Sigmoid colon (tissue), 4 donors: ENCODE measurements around the gene OR11L1.

Experiments
- CTCF ChIP-seq, 4 experiments: fragments of 450-650 bp in 3 of 4; fragments of 200-600 bp in 1 of 4; IDR thresholded peaks; one replicate each; pipeline ENCODE4 v1.5.1; 2016 to 2019; ENCODE audit warnings: antibody characterized with exemption in 4 of 4, mild to moderate bottlenecking in 3 of 4, moderate library complexity in 2 of 4
- POLR2AphosphoS5 ChIP-seq, 4 donors: sonication (generic); formaldehyde crosslinking; IDR thresholded peaks; one replicate each; pipeline ENCODE4 v1.6.1; 2017; ENCODE audit warnings: antibody characterized with exemption in 4 of 4

DNA sequence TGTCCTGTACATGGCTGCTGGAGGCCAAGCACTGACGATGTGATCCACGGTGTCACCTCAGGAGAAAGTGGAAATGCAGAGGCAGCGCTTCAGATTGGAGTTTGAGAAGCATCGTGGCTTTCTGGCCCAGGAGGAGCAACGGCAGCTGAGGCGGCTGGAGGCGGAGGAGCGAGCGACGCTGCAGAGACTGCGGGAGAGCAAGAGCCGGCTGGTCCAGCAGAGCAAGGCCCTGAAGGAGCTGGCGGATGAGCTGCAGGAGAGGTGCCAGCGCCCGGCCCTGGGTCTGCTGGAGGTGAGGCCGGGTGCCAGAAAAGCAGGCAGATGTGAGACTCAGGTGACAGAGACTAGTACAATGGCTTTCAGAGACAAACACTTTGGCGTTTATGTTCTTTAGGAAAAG lies 22.9 kb upstream of the OR11L1 start:
- TF ChIP-seq CTCF (IDR thresholded peaks at IDR 0.05) (no peak), POLR2AphosphoS5 (IDR thresholded peaks at IDR 0.05) (no peak)
